ENCODE measurements around the gene PLXNA4.

- TF ChIP-seq CTCF (IDR thresholded peaks at IDR 0.05) = no peak
- no peak for TF ChIP-seq POLR2A (IDR thresholded peaks at IDR 0.05)
Measured at GRCh38 chr7:132561763-132562162, 14.5 kb downstream of the PLXNA4 start.

Measured in lower leg skin (tissue), 3 donors.